Mesenchymal stem cell (in vitro differentiated cells and primary cell): ENCODE results near the gene NOTCH2.

Experiments used
- DNase-seq: peaks from one replicate; pipeline ENCODE4 v3.0.0-alpha.2; 2013
- H2AFZ ChIP-seq: one replicate; pipeline ENCODE4 v1.6.1; 2013; ENCODE audit warnings: low read depth, mild to moderate bottlenecking, control low read depth, inconsistent platforms, low read length, moderate library complexity
- H2AK5ac ChIP-seq: 2 replicates; pipeline ENCODE4 v1.6.1; 2013; ENCODE audit warnings: low read length, moderate library complexity, mild to moderate bottlenecking, inconsistent platforms; ENCODE audit not compliant: severe bottlenecking
- H2BK120ac ChIP-seq: one replicate; pipeline ENCODE4 v1.6.1; 2013; ENCODE audit warnings: low read depth, mild to moderate bottlenecking, inconsistent platforms, low read length, moderate library complexity
- H2BK12ac ChIP-seq, 2 experiments: one replicate each; pipeline ENCODE4 v1.6.1; 2013; ENCODE audit warnings: inconsistent platforms in 2 of 2, low read length in 2 of 2, mild to moderate bottlenecking in 2 of 2, moderate library complexity in 2 of 2, control low read depth in 1 of 2
- H2BK15ac ChIP-seq: one replicate; pipeline ENCODE4 v1.6.1; 2013; ENCODE audit warnings: mild to moderate bottlenecking, low read depth, inconsistent platforms; ENCODE audit not compliant: poor library complexity, severe bottlenecking
- H2BK5ac ChIP-seq: 2 replicates; pipeline ENCODE4 v1.6.1; 2013; ENCODE audit warnings: low read depth, mild to moderate bottlenecking, low read length, control low read depth, inconsistent platforms; ENCODE audit not compliant: poor library complexity, severe bottlenecking
- H3K14ac ChIP-seq, 2 experiments: one replicate each; pipeline ENCODE4 v1.6.1; 2013; ENCODE audit warnings: inconsistent platforms in 2 of 2, low read length in 2 of 2, control low read depth in 1 of 2, mild to moderate bottlenecking in 1 of 2, moderate library complexity in 1 of 2
- H3K18ac ChIP-seq, 2 experiments: one replicate each; pipeline ENCODE4 v1.6.1; 2013; ENCODE audit warnings: inconsistent platforms in 2 of 2, low read length in 2 of 2, control low read depth in 1 of 2, low read depth in 1 of 2, mild to moderate bottlenecking in 1 of 2
- H3K23ac ChIP-seq, 2 experiments: one replicate each; pipeline ENCODE4 v1.6.1; 2013; ENCODE audit warnings: inconsistent platforms in 2 of 2, low read length in 2 of 2, mild to moderate bottlenecking in 2 of 2, moderate library complexity in 2 of 2, control low read depth in 1 of 2
- H3K27ac ChIP-seq: 2 replicates; pipeline ENCODE4 v1.5.1; 2013; ENCODE audit warnings: mild to moderate bottlenecking, moderate library complexity, low read length, control low read depth, inconsistent platforms; ENCODE audit not compliant: poor library complexity, severe bottlenecking
- H3K27me3 ChIP-seq, 2 experiments: 2 replicates each; pipeline versions ENCODE4 v1.6.1 to v1.7.0; 2013; ENCODE audit warnings: low read length in 2 of 2, mild to moderate bottlenecking in 2 of 2, moderate library complexity in 2 of 2, control low read depth in 1 of 2, inconsistent platforms in 1 of 2; ENCODE audit not compliant: control insufficient read depth in 1 of 2, insufficient read depth in 1 of 2
- H3K36me3 ChIP-seq, 2 experiments: 2 replicates each; pipeline versions ENCODE4 v1.6.1 to v1.7.0; 2013; ENCODE audit warnings: low read length in 2 of 2, control low read depth in 1 of 2, inconsistent platforms in 1 of 2, low read depth in 1 of 2, mild to moderate bottlenecking in 1 of 2; ENCODE audit not compliant: insufficient read depth in 2 of 2, control insufficient read depth in 1 of 2
- H3K4ac ChIP-seq, 2 experiments: one replicate each; pipeline ENCODE4 v1.6.1; 2013; ENCODE audit warnings: inconsistent platforms in 2 of 2, low read length in 2 of 2, mild to moderate bottlenecking in 2 of 2, moderate library complexity in 2 of 2, control low read depth in 1 of 2, low read depth in 1 of 2
- H3K4me1 ChIP-seq: 2 replicates; pipeline ENCODE4 v1.6.1; 2013; ENCODE audit warnings: low read depth, low read length, control low read depth; ENCODE audit not compliant: control insufficient read depth, insufficient read depth
- H3K4me2 ChIP-seq: 2 replicates; pipeline ENCODE4 v1.6.1; 2013; ENCODE audit warnings: low read length, mild to moderate bottlenecking, inconsistent platforms; ENCODE audit not compliant: poor library complexity, severe bottlenecking
- H3K4me3 ChIP-seq, 2 experiments: 2 replicates each; pipeline versions ENCODE4 v1.5.1 to v1.7.0; 2013; ENCODE audit warnings: low read length in 2 of 2, mild to moderate bottlenecking in 2 of 2, control low read depth in 1 of 2, low read depth in 1 of 2; ENCODE audit not compliant: insufficient read depth in 1 of 2
- H3K79me1 ChIP-seq: replicated peaks from 2 replicates; pipeline ENCODE4 v1.6.1; 2013; ENCODE audit warnings: mild to moderate bottlenecking, control low read depth, low read length, inconsistent platforms; ENCODE audit not compliant: poor library complexity, severe bottlenecking
- H3K9ac ChIP-seq: 2 replicates; pipeline ENCODE4 v1.7.0; 2013; ENCODE audit warnings: mild to moderate bottlenecking, low read length, moderate library complexity
- H3K9me3 ChIP-seq: 2 replicates; pipeline ENCODE4 v1.7.0; 2013; ENCODE audit warnings: mild to moderate bottlenecking, low read length; ENCODE audit not compliant: control insufficient read depth
- H4K8ac ChIP-seq: one replicate; pipeline ENCODE4 v1.6.1; 2013; ENCODE audit warnings: inconsistent platforms, mild to moderate bottlenecking, low read length, moderate library complexity
- H4K91ac ChIP-seq: one replicate; pipeline ENCODE4 v1.6.1; 2013; ENCODE audit warnings: mild to moderate bottlenecking, low read length, inconsistent platforms
- WGBS: methylation state at CpG from one replicate; pipeline ENCODE4 v1.1.7; 2013; ENCODE audit warnings: mixed read lengths; 5-methylcytosine and 5-hydroxymethylcytosine counted together

NOTCH2 gene

DNA sequence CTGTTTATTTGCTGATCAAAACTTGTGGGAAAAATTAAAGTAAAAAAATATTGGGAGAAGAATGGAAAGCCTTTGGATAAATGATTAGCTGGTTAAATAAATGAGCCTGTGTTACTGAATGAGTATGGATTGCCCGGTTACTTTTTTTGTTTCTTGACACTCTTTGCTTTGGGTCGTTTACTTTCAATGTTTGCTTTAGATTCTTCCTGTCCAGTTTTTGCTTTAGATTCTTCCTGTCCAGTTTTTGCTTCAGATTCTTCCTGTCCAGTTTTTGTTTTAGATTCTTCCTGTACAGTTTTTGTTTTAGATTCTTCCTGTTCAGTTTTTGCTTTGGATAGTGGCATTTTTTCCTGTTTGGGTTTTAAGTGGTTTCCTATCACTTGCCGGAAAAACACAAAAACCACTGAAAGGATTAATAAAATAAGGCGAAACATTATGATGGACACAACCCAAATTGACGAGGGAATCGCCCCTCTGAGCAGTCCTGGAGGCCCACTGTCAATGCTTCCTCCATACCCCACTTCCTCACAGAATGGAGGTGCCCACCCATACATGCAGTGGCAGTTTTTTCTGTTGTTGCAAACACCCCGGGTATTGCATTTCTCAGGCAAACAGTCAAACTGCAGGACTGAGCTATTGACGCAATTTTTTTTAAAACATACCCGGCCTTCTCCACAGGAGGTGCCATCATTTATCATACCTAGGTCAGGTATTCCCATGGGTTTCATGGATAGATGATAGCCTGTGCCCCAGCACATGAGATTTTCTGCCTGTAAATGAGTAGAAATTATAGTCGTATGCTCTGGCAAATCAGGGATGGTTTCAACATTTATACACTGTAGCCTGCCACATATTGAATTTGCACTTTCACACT is 175.4 kb downstream of the NOTCH2 start:
- Histone ChIP-seq H3K14ac (no peak overlapping the region), H3K4me3 (no peak overlapping the region), H4K8ac (no peak overlapping the region), H2BK5ac (no peak overlapping the region), H2BK12ac (no peak overlapping the region), H3K18ac (no peak overlapping the region), H3K23ac (no peak overlapping the region), H3K4ac (no peak overlapping the region), H3K79me1 (no peaks in the 10 kb centered on the region), H3K27me3 (peaks cover 5 to 15% of the 10 kb centered on the region in 2 experiments), H2BK120ac (no peak overlapping the region), H3K27ac (no peak overlapping the region), H2AFZ (no peak overlapping the region), H2BK15ac (no peak overlapping the region), H3K9me3 (no peaks in the 10 kb centered on the region), H4K91ac (no peak overlapping the region), H3K4me1 (no peaks in the 10 kb centered on the region), H2AK5ac (no peak overlapping the region), H3K36me3 (no peaks in the 10 kb centered on the region), H3K4me2 (no peak overlapping the region), H3K9ac (no peak overlapping the region)
- no peak for DNase-seq
- WGBS = 87% methylated on average over 10 of the region's 10 CpGs

DNA sequence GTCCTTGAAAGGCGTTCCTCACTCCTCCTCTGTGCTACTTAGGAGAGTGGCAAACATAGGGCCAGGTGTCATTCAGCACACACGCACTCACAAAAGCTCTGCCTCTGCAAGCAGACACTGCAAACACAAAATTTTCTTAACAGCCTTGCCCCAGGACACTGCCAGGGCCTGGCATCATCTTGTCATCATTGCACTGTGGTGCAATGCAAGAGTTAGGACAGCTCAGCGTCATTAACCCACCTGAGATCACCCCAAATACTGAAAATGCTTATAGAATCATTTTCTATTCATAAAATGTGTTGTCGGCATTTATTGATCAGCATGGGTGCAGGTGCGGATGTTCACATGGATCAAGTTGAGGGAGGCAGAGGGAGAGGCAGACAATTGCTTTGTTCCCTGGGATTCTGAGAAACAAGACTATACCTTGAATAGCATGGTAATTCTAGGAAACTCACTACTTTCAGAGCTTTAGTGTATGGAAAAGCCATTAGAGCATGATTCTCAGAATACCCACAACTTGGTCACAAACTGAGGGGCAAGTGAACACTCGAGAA is 176.1 kb downstream of the NOTCH2 start:
- no peak overlapping the region for H3K4me3 ChIP-seq
- no peak overlapping the region for H3K23ac ChIP-seq
- no peak overlapping the region for H4K8ac ChIP-seq
- peaks cover 5 to 15% of the 10 kb centered on the region in 2 experiments for H3K27me3 ChIP-seq
- no peak overlapping the region for H3K4me2 ChIP-seq
- no peak for DNase-seq
- H3K4me1 ChIP-seq = no peaks in the 10 kb centered on the region
- H2BK15ac ChIP-seq = no peak overlapping the region
- H2BK120ac ChIP-seq = no peak overlapping the region
- no peak overlapping the region for H3K4ac ChIP-seq
- no peak overlapping the region for H4K91ac ChIP-seq
- no peak overlapping the region for H3K9ac ChIP-seq
- H2BK12ac ChIP-seq = no peak overlapping the region
- 88% methylated on average over 5 of the region's 6 CpGs for WGBS
- H3K79me1 ChIP-seq = no peaks in the 10 kb centered on the region
- no peak overlapping the region for H2BK5ac ChIP-seq
- no peak overlapping the region for H3K14ac ChIP-seq
- no peak overlapping the region for H2AFZ ChIP-seq
- no peak overlapping the region for H3K27ac ChIP-seq
- H3K18ac ChIP-seq = no peak overlapping the region
- H3K36me3 ChIP-seq = no peaks in the 10 kb centered on the region
- no peak overlapping the region for H2AK5ac ChIP-seq
- no peaks in the 10 kb centered on the region for H3K9me3 ChIP-seq

DNA sequence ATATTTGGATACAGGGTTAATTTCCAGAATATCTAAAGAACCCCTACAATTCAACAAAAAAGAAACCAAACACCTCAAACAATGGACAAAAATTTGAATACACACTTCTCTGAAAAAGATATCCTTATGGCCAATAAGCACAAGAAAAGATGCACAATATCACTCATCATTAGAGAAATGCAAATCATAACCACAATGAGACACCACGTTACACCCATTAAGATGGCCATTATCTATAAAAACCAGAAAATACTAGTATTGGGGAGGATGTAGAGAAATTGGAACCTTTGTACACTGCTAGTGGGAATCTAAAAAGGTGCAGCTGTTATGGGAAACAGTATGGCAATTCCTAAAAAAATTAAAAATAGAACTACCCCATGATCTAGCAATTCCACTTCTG is 178.1 kb downstream of the NOTCH2 start:
- H3K79me1 ChIP-seq = no peaks in the 10 kb centered on the region
- H3K4me1 ChIP-seq = no peaks in the 10 kb centered on the region
- no peak overlapping the region for H3K23ac ChIP-seq
- peaks cover 0 to 7% of the 10 kb centered on the region in 2 experiments for H3K27me3 ChIP-seq
- H3K4me2 ChIP-seq = no peak overlapping the region
- H3K36me3 ChIP-seq = no peaks in the 10 kb centered on the region
- no peak overlapping the region for H3K4ac ChIP-seq
- no peak overlapping the region for H4K91ac ChIP-seq
- no peak overlapping the region for H2BK5ac ChIP-seq
- no peak overlapping the region for H3K9ac ChIP-seq
- no peak overlapping the region for H2AK5ac ChIP-seq
- H4K8ac ChIP-seq = no peak overlapping the region
- no peak overlapping the region for H2BK15ac ChIP-seq
- H2BK120ac ChIP-seq = no peak overlapping the region
- no peak overlapping the region for H2BK12ac ChIP-seq
- no peaks in the 10 kb centered on the region for H3K9me3 ChIP-seq
- no peak overlapping the region for H3K4me3 ChIP-seq
- no peak overlapping the region for H3K27ac ChIP-seq
- no CpG with 5 or more reads among the region's 1 CpG for WGBS
- H2AFZ ChIP-seq = no peak overlapping the region
- no peak overlapping the region for H3K18ac ChIP-seq
- DNase-seq = no peak
- H3K14ac ChIP-seq = no peak overlapping the region

DNA sequence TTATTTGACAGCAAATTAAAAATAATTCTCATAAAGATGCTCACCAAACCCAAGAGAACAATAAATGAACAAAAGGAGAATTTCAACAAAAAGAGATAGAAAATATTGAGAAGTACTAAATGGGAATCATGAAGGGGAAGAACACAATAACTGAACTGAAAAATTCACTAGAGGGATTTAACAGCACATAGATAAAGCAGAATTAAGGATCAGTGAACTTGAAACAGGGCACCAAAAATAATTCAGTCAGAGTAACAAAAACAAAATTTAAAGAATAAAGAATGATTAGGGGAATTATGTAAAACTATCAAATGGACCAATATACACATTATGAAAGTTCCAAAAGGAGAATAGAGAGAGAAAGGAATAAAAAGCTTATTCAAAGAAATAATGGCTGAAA is 181.0 kb downstream of the NOTCH2 start:
- Histone ChIP-seq H4K8ac (no peak overlapping the region), H3K79me1 (no peaks in the 10 kb centered on the region), H3K9me3 (no peaks in the 10 kb centered on the region), H2BK5ac (no peak overlapping the region), H2AFZ (no peak overlapping the region), H3K18ac (no peak overlapping the region), H2BK120ac (no peak overlapping the region), H3K4me1 (no peaks in the 10 kb centered on the region), H2BK15ac (no peak overlapping the region), H3K4ac (no peak overlapping the region), H3K23ac (no peak overlapping the region), H3K36me3 (no peaks in the 10 kb centered on the region), H3K4me2 (no peak overlapping the region), H3K4me3 (no peak overlapping the region), H2AK5ac (no peak overlapping the region), H3K14ac (no peak overlapping the region), H3K27ac (no peak overlapping the region), H4K91ac (no peak overlapping the region), H3K27me3 (peaks cover 0 to 5% of the 10 kb centered on the region in 2 experiments), H2BK12ac (no peak overlapping the region), H3K9ac (no peak overlapping the region)
- DNase-seq = no peak
